ENCODE results near the gene RHEB. TPM values are rescaled to one million over a fixed set of nuclear protein-coding genes. Genes with fewer than 3 reads are reported as not detected.

RHEB gene
- total and polyA plus RNA-seq, 2 of the 4 experiments (the other 2 are of a cell fraction), result 19.7 to 67.2 TPM

DNA sequence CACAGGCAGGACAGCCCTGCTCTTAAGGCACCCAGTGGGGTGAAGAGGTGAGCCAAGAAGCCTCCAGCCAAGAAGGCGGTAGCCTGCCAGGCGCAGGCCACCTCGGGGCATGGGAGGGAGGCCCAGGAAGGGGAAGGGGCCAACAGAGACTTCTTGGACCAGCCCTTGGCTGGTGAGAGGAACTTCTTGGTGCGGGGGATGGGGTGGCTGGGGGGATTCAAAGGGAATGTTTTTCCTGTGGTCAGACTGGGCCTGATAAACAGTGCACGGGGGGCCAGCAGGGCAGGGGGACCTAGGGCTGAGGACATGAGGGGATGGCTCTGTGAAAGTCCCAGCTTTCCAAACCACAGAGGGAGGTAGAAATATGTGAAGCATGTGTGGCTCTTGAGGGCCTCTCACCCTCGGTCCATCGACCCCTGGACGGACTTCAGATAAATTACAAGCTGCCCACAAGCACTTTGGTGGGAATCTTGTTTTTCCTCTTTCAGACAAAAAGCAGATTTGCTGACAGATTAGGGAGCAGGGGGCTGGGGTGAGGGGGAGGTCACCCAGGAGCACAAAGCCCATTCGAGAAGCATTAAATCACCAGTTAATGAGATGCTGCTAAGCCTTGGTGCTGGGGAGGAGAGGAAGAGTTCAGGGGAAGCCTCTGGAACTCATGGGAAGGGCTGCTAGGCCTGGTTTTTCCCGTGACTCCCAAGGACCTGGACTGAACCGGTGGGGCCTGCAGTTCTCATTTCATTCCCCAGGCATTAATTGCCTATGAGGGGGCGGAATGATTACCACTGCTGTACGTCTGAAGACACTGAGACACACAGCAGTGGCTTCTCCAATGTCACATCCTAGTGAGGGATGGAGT is 91.1 kb downstream of the RHEB start:
- Histone ChIP-seq H3K27ac (ENCODE audit: insufficient read depth, low read length) (peak overlapping the region; percentile 36; the same call in 1 of the 2 replicates), H2BK120ac (ENCODE audit: low read depth, low read length) (peak overlapping the region; percentile 95), H2BK20ac (ENCODE audit: low read depth, low read length) (peak overlapping the region; percentile 77), H2AK9ac (replicated peaks; ENCODE audit: low read depth, low read length, poor library complexity) (peak overlapping the region; percentile 4), H3K36me3 (ENCODE audit: control insufficient read depth, insufficient read depth, low read length) (no peaks in the 10 kb centered on the region), H4K5ac (ENCODE audit: low read depth, low read length) (peak overlapping the region; percentile 74), H3K9ac (ENCODE audit: low read depth, low read length) (peak overlapping the region; percentile 19), H3K4me3 (ENCODE audit: insufficient read depth, low read depth, low read length) (no peak overlapping the region), H3K9me1 (ENCODE audit: insufficient read depth, low read length) (peaks cover 13% of the 10 kb centered on the region), H4K8ac (ENCODE audit: low read depth in 2 of 2, low read length in 2 of 2) (peak overlapping the region; percentile 59 to 61), H3K4me2 (ENCODE audit: low read depth, low read length) (no peak overlapping the region), H2BK5ac (ENCODE audit: low read depth, low read length, poor library complexity, severe bottlenecking) (peak overlapping the region; percentile 71), H4K91ac (ENCODE audit: insufficient read depth, low read depth, low read length) (peak overlapping the region; percentile 94), H3K56ac (ENCODE audit: extremely low read depth, insufficient read depth, low read length) (no peak overlapping the region), H4K20me1 (ENCODE audit: insufficient read depth, low read length) (peaks cover 5% of the 10 kb centered on the region; the same call in 1 of the 2 replicates), H3K27me3 (ENCODE audit: control insufficient read depth, insufficient read depth, low read length) (no peaks in the 10 kb centered on the region), H2BK15ac (ENCODE audit: low read depth, low read length) (peak overlapping the region; percentile 31; the same call in 2 of the 3 replicates), H3K14ac (replicated peaks; ENCODE audit: low read depth, low read length) (peak overlapping the region; percentile 38), H3K4me1 (ENCODE audit: control insufficient read depth, insufficient read depth, low read length) (peaks cover 39% of the 10 kb centered on the region), H3K79me1 (ENCODE audit: low read depth in 1 of 2, low read length in 2 of 2) (no peaks in the 10 kb centered on the region; a peak in 1 of 4 replicates), H3K18ac (ENCODE audit: low read depth, low read length) (peak overlapping the region; percentile 63), H2AFZ (replicated peaks; ENCODE audit: low read length, poor library complexity) (peak overlapping the region; percentile 25), H3K4ac (ENCODE audit: low read depth, low read length) (peak overlapping the region; percentile 92), H3K23ac (ENCODE audit: low read depth, low read length) (peak overlapping the region; percentile 47; the same call in 1 of the 2 replicates), H2AK5ac (ENCODE audit: low read depth, low read length) (peak overlapping the region; percentile 69), H3K9me3 (ENCODE audit: control insufficient read depth, insufficient read depth, low read length) (no peaks in the 10 kb centered on the region)
- DNase-seq (peak; percentile 75), ATAC-seq (ENCODE audit: low read depth) (peak; percentile 10; the same call in 1 of the 2 replicates)
- TF ChIP-seq BHLHE40 (IDR thresholded peaks at IDR 0.05; ENCODE audit: low read depth, low read length), result peak; percentile 8; the same call in 1 of the 2 replicates
- peak; percentile 50; the same call in 1 of the 2 replicates for TF ChIP-seq FOS (IDR thresholded peaks at IDR 0.05; ENCODE audit: low read depth, low read length)
- peak; percentile 9; the same call in 1 of the 2 replicates for TF ChIP-seq MAZ (IDR thresholded peaks at IDR 0.05; ENCODE audit: borderline replicate concordance, low read depth, low read length)
- TF ChIP-seq, protein P1, sequence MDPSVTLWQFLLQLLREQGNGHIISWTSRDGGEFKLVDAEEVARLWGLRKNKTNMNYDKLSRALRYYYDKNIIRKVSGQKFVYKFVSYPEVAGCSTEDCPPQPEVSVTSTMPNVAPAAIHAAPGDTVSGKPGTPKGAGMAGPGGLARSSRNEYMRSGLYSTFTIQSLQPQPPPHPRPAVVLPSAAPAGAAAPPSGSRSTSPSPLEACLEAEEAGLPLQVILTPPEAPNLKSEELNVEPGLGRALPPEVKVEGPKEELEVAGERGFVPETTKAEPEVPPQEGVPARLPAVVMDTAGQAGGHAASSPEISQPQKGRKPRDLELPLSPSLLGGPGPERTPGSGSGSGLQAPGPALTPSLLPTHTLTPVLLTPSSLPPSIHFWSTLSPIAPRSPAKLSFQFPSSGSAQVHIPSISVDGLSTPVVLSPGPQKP (IDR thresholded peaks at IDR 0.05; ENCODE audit: borderline replicate concordance, low read depth, low read length), result no peak
- no peak for TF ChIP-seq CEBPB (IDR thresholded peaks at IDR 0.05; ENCODE audit: low read depth, low read length)
- BruUV-seq (replicated peaks), result no TSS peak
- ChIA-PET CTCF (no interaction called here), POLR2A (ENCODE audit: unreplicated experiment) (no interaction called here)
- WGBS, 2 experiments (ENCODE audit: extremely low coverage in 2 of 2, insufficient read length in 1 of 2), result 33% methylated on average over 3 of the region's 13 CpGs; no CpG with 5 or more reads in 1 of the 2 experiments
- in situ Hi-C loops (cut with MboI; ENCODE audit: low sequenced_read_pairs) (no loop called here), dilution Hi-C loops (cut with HindIII; ENCODE audit: low sequenced_read_pairs, unreplicated experiment) (no loop called here), intact Hi-C loops (cut with micrococcal nuclease) (loop anchor here (5.0 kb wide), 1 partner anchor 61 kb away; no protein-coding TSS in a partner anchor)
